HepG2 (cell line): ENCODE results near the gene ELMOD3. TPM values are rescaled to one million over a fixed set of nuclear protein-coding genes. Genes with fewer than 3 reads are reported as not detected.

ENCODE experiments used
- ATAC-seq: fragments of 200-7000 bp; cut with Tn5 transposase; 3 replicates; pipeline ENCODE4 v1.9.1; 2020; ENCODE audit warnings: mild to moderate bottlenecking, moderate library complexity
- BruUV-seq: library from RNA; stranded (reverse); fragments of 400-500 nt; replicated peaks from 2 replicates; lab custom pipeline; 2021; lab: Mats Ljungman, UMichigan
- CTCF ChIA-PET: fragments of 300-600 bp; formaldehyde crosslinking; extraction: SDS; loops from one replicate; lab custom pipeline; 2021; ENCODE audit warnings: low total read pairs, inconsistent platforms, low intra/inter-chr PET ratio; lab: Yijun Ruan, JAX
- POLR2A ChIA-PET: fragments of 350-600 bp; sonication (Branson Sonifier 250); formaldehyde crosslinking; loops from one replicate; lab custom pipeline; 2020; ENCODE audit warnings: antibody characterized with exemption, inconsistent platforms; lab: Yijun Ruan, JAX
- DNase-seq: peaks from one replicate; pipeline ENCODE4 v3.0.0-alpha.2; 2015; ENCODE audit warnings: low spot score
- FAIRE-seq: peaks from 3 replicates; lab custom pipeline; 2011; peaks lifted over from hg19 to GRCh38; lab: Jason Lieb, UNC
- H2AFZ ChIP-seq: one replicate; pipeline ENCODE4 v1.6.1; 2011; ENCODE audit warnings: low read length, inconsistent platforms
- H3K27ac ChIP-seq: fragments of 300-600 bp; 3 replicates; pipeline ENCODE4 v1.8.0; 2011; ENCODE audit warnings: mixed run types, mild to moderate bottlenecking, mixed read lengths, low read length, inconsistent platforms; ENCODE audit not compliant: insufficient read depth; ENCODE audit errors: extremely low read length
- H3K27me3 ChIP-seq, 2 experiments: fragments of 200-600 bp in 1 of 2; 2 replicates in 1 of 2; 3 replicates in 1 of 2; pipeline versions ENCODE4 v1.6.0 to v1.8.0; 2011; ENCODE audit warnings: low read length in 2 of 2, mild to moderate bottlenecking in 2 of 2, moderate library complexity in 2 of 2, inconsistent platforms in 1 of 2; ENCODE audit not compliant: insufficient read depth in 2 of 2, control insufficient read depth in 1 of 2
- H3K36me3 ChIP-seq, 2 experiments: fragments of 200-600 bp in 1 of 2; replicated peaks in 1 of 2; 2 replicates in 1 of 2; 3 replicates in 1 of 2; pipeline versions ENCODE4 v1.5.1 to v1.8.0; 2011; ENCODE audit warnings: low read length in 2 of 2, inconsistent platforms in 1 of 2; ENCODE audit not compliant: insufficient read depth in 2 of 2, control insufficient read depth in 1 of 2
- H3K4me1 ChIP-seq: 2 replicates; pipeline ENCODE4 v1.5.1; 2012; ENCODE audit warnings: low read length, inconsistent platforms; ENCODE audit not compliant: insufficient read depth
- H3K4me2 ChIP-seq: 2 replicates; pipeline ENCODE4 v1.6.0; 2011; ENCODE audit warnings: low read depth, low read length, inconsistent platforms
- H3K4me3 ChIP-seq, 3 experiments: fragments of 200-600 bp in 1 of 3; sonication (generic), shearing (Covaris generic) in 1 of 3; replicated peaks in 1 of 3; 2 replicates each; pipeline ENCODE4 v1.5.1; 2011 to 2016; ENCODE audit warnings: low read length in 3 of 3, inconsistent platforms in 2 of 3, low read depth in 2 of 3, mild to moderate bottlenecking in 2 of 3, control low read depth in 1 of 3, mixed read lengths in 1 of 3; ENCODE audit not compliant: insufficient read depth in 1 of 3
- H3K79me2 ChIP-seq: one replicate; pipeline ENCODE4 v1.6.1; 2011; ENCODE audit warnings: low read length, inconsistent platforms; ENCODE audit not compliant: insufficient read depth
- H3K9ac ChIP-seq: 2 replicates; pipeline ENCODE4 v1.6.0; 2011; ENCODE audit warnings: mild to moderate bottlenecking, low read depth, low read length, inconsistent platforms; ENCODE audit not compliant: insufficient read depth
- H3K9me3 ChIP-seq: 2 replicates; pipeline ENCODE4 v1.5.1; 2012; ENCODE audit warnings: mild to moderate bottlenecking, low read length
- H4K20me1 ChIP-seq: 2 replicates; pipeline ENCODE4 v1.6.0; 2011; ENCODE audit warnings: inconsistent platforms, mild to moderate bottlenecking, low read length, moderate library complexity; ENCODE audit not compliant: insufficient read depth
- BRCA1 ChIP-seq: sonication (generic); formaldehyde crosslinking; IDR thresholded peaks from 2 replicates; pipeline ENCODE4 v1.4.0; 2020; ENCODE audit warnings: missing genetic modification reagents
- FOXJ3 ChIP-seq: sonication (generic); formaldehyde crosslinking; IDR thresholded peaks from 2 replicates; pipeline ENCODE4 v1.4.0; 2020; ENCODE audit warnings: missing genetic modification reagents, mild to moderate bottlenecking, borderline replicate concordance
- GRHL1 ChIP-seq: sonication (generic); formaldehyde crosslinking; conservative IDR thresholded peaks from 2 replicates; pipeline ENCODE4 v1.8.0; 2022; ENCODE audit warnings: missing genetic modification reagents
- HOXA5 ChIP-seq: sonication (generic); formaldehyde crosslinking; IDR thresholded peaks from 2 replicates; pipeline ENCODE4 v1.4.0; 2020; ENCODE audit warnings: missing genetic modification reagents
- MAF1 ChIP-seq: sonication (generic); formaldehyde crosslinking; IDR thresholded peaks from 2 replicates; pipeline ENCODE4 v1.5.0; 2020; ENCODE audit warnings: missing genetic modification reagents, borderline replicate concordance
- MEF2D ChIP-seq: sonication (generic); formaldehyde crosslinking; IDR thresholded peaks from 2 replicates; pipeline ENCODE4 v1.5.1; 2020; ENCODE audit warnings: mild to moderate bottlenecking, missing genetic modification reagents
- PAX8 ChIP-seq: sonication (generic); formaldehyde crosslinking; IDR thresholded peaks from 2 replicates; pipeline ENCODE4 v1.8.0; 2022; ENCODE audit warnings: mild to moderate bottlenecking, missing genetic modification reagents, borderline replicate concordance
- SIN3A ChIP-seq: IDR thresholded peaks from 2 replicates; pipeline ENCODE4 v1.6.1; 2011; ENCODE audit warnings: low read depth, mild to moderate bottlenecking, control low read depth, low read length, borderline replicate concordance
- TGIF2 ChIP-seq: IDR thresholded peaks from 2 replicates; pipeline ENCODE4 v1.6.1; 2016; ENCODE audit warnings: control low read depth, missing compliant biosample characterization
- TRIM24 ChIP-seq: sonication (generic); formaldehyde crosslinking; IDR thresholded peaks from 2 replicates; pipeline ENCODE4 v1.8.0; 2022; ENCODE audit warnings: mild to moderate bottlenecking, missing genetic modification reagents
- ZNF446 ChIP-seq: sonication (generic); formaldehyde crosslinking; IDR thresholded peaks from 2 replicates; pipeline ENCODE4 v1.5.0; 2020; ENCODE audit warnings: mild to moderate bottlenecking, missing genetic modification reagents
- ZNF563 ChIP-seq: sonication (generic); formaldehyde crosslinking; IDR thresholded peaks from 2 replicates; pipeline ENCODE4 v1.8.0; 2022; ENCODE audit warnings: mild to moderate bottlenecking, moderate library complexity, missing genetic modification reagents
- ZNF788 ChIP-seq: sonication (generic); formaldehyde crosslinking; IDR thresholded peaks from 2 replicates; pipeline ENCODE4 v1.5.0; 2020; ENCODE audit warnings: mild to moderate bottlenecking, missing genetic modification reagents, borderline replicate concordance
- ZUFSP ChIP-seq: sonication (generic); formaldehyde crosslinking; IDR thresholded peaks from 2 replicates; pipeline ENCODE4 v1.9.0; 2021; ENCODE audit warnings: missing genetic modification reagents, mild to moderate bottlenecking, borderline replicate concordance
- WGBS: methylation state at CpG from one replicate; pipeline ENCODE4 v1.1.6; 2017; ENCODE audit warnings: low lambda C conversion rate; 5-methylcytosine and 5-hydroxymethylcytosine counted together
- in situ Hi-C: cut with HindIII; loops from 2 replicates; pipeline ENCODE4 v1.10.0; 2017; ENCODE audit warnings: low pct_unique_long_range_greater_than_20kb; ENCODE audit not compliant: extremely low pct_ligation_motif_present
- intact Hi-C: fragments of 100-400 bp; cut with micrococcal nuclease; formaldehyde crosslinking; loops from one replicate; pipeline ENCODE4 v1.10.0; 2022; ENCODE audit not compliant: unreplicated experiment
- polyA plus RNA-seq, 8 experiments: library from polyadenylated mRNA; depleted of rRNA in 3 of 8; stranded (reverse) in 7 of 8; unstranded in 1 of 8; fragments of >200 nt; fragmentation: Illumina TruSeq in 4 of 8; extraction: Trizol in 4 of 8; gene quantifications; 2 replicates each; pipeline versions ENCODE4 v1.2.1 to v1.2.3, GENCODE V29; 2011 to 2016; ENCODE audit warnings: low read depth in 4 of 8, missing spikeins in 1 of 8, mixed read lengths in 1 of 8; ENCODE audit not compliant: insufficient read depth in 1 of 8
- total RNA-seq, 5 experiments: library from RNA; depleted of rRNA; stranded (reverse); fragments of >200 nt; fragmentation: Illumina TruSeq; extraction: Trizol; gene quantifications; 2 replicates each; pipeline ENCODE4 v1.2.3, GENCODE V29; 2016; ENCODE audit warnings: low read depth in 1 of 5

The ELMOD3 gene
- total and polyA plus RNA-seq, 2 of the 13 experiments (the other 11 are each of a cell fraction or from before 2014, with no cell fraction given), result 13.3 to 19.5 TPM

- no peak for TF ChIP-seq TRIM24 (CRISPR knock-in tag)
- no peak for TF ChIP-seq GRHL1 (CRISPR knock-in tag)
- TF ChIP-seq BRCA1 (CRISPR knock-in tag), result no peak
Measured at GRCh38 chr2:85429213-85429923, 74.8 kb downstream of the ELMOD3 start (continued).

- 40% methylated on average over 2 of the region's 2 CpGs for WGBS
- no peaks in the 10 kb centered on the region for H3K36me3 ChIP-seq
- peaks cover 10 to 56% of the 10 kb centered on the region in 2 experiments for H3K27me3 ChIP-seq
- CTCF ChIA-PET, result no interaction called here
- no peak overlapping the region for H3K4me3 ChIP-seq
- ATAC-seq (peak; percentile 13; the same call in 2 of the 3 replicates), DNase-seq (no peak), FAIRE-seq (no peak)
- H3K4me2 ChIP-seq, result 0 out of 2 replicates have a peak overlapping the region, but pooled peaks have one; percentile 41
- TF ChIP-seq SIN3A (no peak), FOXJ3 (CRISPR knock-in tag) (no peak), ZUFSP (CRISPR knock-in tag) (no peak), TGIF2 (CRISPR knock-in tag) (no peak), ZNF446 (CRISPR knock-in tag) (no peak), MEF2D (CRISPR knock-in tag) (no peak), PAX8 (CRISPR knock-in tag) (no peak), ZNF563 (no peak), ZNF788 (CRISPR knock-in tag) (no peak), MAF1 (CRISPR knock-in tag) (no peak), HOXA5 (no peak)
- H4K20me1 ChIP-seq, result no peaks in the 10 kb centered on the region
- H3K79me2 ChIP-seq, result no peaks in the 10 kb centered on the region
- no TSS peak for BruUV-seq
- POLR2A ChIA-PET, result interaction anchor here (0.9 to 4.7 kb wide), 7 partner anchors 8 to 128 kb away, joined by 4 to 32 read pairs (median 6); partner anchors contain the start of genes ELMOD3, MAT2A, RETSAT and SH2D6
- peaks cover 36% of the 10 kb centered on the region for H3K4me1 ChIP-seq
- H3K27ac ChIP-seq, result no peak overlapping the region
- in situ Hi-C loops (no loop called here), intact Hi-C loops (loop anchor here (2.0 kb wide), 1 partner anchor 77 kb away; no protein-coding TSS in a partner anchor)
- no peak overlapping the region for H3K9ac ChIP-seq
- H2AFZ ChIP-seq, result no peak overlapping the region
- H3K9me3 ChIP-seq, result no peaks in the 10 kb centered on the region
Measured at GRCh38 chr2:85429924-85430289, 75.3 kb downstream of the ELMOD3 start.
